H1 (cell line): ENCODE results near the gene VWA2. TPM values are rescaled to one million over a fixed set of nuclear protein-coding genes. Genes with fewer than 3 reads are reported as not detected.
A peak's percentile ranks its signal among the peaks of the same experiment; 100 is the strongest.

Source experiments
- CTCF ChIA-PET: fragments of 300-600 bp; sonication (Branson Sonifier 250); formaldehyde crosslinking; loops from one replicate; lab custom pipeline; 2021; ENCODE audit not compliant: partially characterized antibody; lab: Charles Lee
- POLR2A ChIA-PET: fragments of 300-600 bp; sonication (Branson Sonifier 250); formaldehyde crosslinking; loops from one replicate; lab custom pipeline; 2021; ENCODE audit warnings: inconsistent platforms; ENCODE audit not compliant: partially characterized antibody; lab: Charles Lee
- DNase-seq, 2 experiments: peaks; one replicate each; pipeline versions ENCODE4 v3.0.0 to v3.0.0-alpha.2; 2010 to 2022; ENCODE audit warnings: low spot score in 2 of 2, low read depth in 1 of 2, mixed read lengths in 1 of 2
- FAIRE-seq: peaks from 2 replicates; lab custom pipeline; 2011; peaks lifted over from hg19 to GRCh38; lab: Jason Lieb, UNC
- H2AFZ ChIP-seq: 2 replicates; pipeline ENCODE4 v1.8.1; 2012; ENCODE audit warnings: low read length, inconsistent platforms
- H2AK5ac ChIP-seq: 2 replicates; pipeline ENCODE4 v1.6.1; 2013; ENCODE audit warnings: low read depth, low read length
- H2BK120ac ChIP-seq: replicated peaks from 2 replicates; pipeline ENCODE3; 2013; ENCODE audit warnings: low read depth, low read length, inconsistent platforms
- H2BK12ac ChIP-seq: 2 replicates; pipeline ENCODE4 v1.6.1; 2013; ENCODE audit warnings: low read depth, low read length
- H2BK15ac ChIP-seq: 2 replicates; pipeline ENCODE4 v1.6.1; 2013; ENCODE audit warnings: low read length
- H2BK20ac ChIP-seq: 2 replicates; pipeline ENCODE4 v1.6.1; 2013; ENCODE audit warnings: low read length
- H2BK5ac ChIP-seq: 2 replicates; pipeline ENCODE4 v1.6.1; 2013; ENCODE audit warnings: low read depth, low read length
- H3K14ac ChIP-seq: 2 replicates; pipeline ENCODE4 v1.6.1; 2013; ENCODE audit warnings: inconsistent platforms; ENCODE audit not compliant: insufficient read length
- H3K18ac ChIP-seq: 2 replicates; pipeline ENCODE4 v1.6.1; 2013; ENCODE audit warnings: low read length; ENCODE audit errors: extremely low read depth
- H3K23ac ChIP-seq: 2 replicates; pipeline ENCODE4 v1.6.1; 2013; ENCODE audit warnings: inconsistent platforms; ENCODE audit not compliant: insufficient read length
- H3K23me2 ChIP-seq: 2 replicates; pipeline ENCODE4 v1.6.1; 2013; ENCODE audit warnings: low read depth, low read length
- H3K27ac ChIP-seq: 2 replicates; pipeline ENCODE4 v1.6.1; 2011; ENCODE audit warnings: low read depth, low read length, inconsistent platforms
- H3K27me3 ChIP-seq, 4 experiments: replicated peaks in 1 of 4; 1 replicate in 1 of 4; 2 replicates in 3 of 4; pipeline versions ENCODE4 v1.6.1 to v1.8.1; 2011 to 2013; ENCODE audit warnings: low read length in 3 of 4, mild to moderate bottlenecking in 3 of 4, inconsistent platforms in 2 of 4, mixed read lengths in 2 of 4, moderate library complexity in 1 of 4; ENCODE audit not compliant: control insufficient read depth in 3 of 4, insufficient read depth in 3 of 4; ENCODE audit errors: extremely low read depth in 1 of 4
- H3K36me3 ChIP-seq, 4 experiments: 2 replicates each; pipeline versions ENCODE4 v1.6.1 to v1.8.1; 2011 to 2013; ENCODE audit warnings: mild to moderate bottlenecking in 4 of 4, low read length in 3 of 4, moderate library complexity in 2 of 4, control low read depth in 1 of 4, inconsistent platforms in 1 of 4; ENCODE audit not compliant: insufficient read depth in 4 of 4, control insufficient read depth in 2 of 4
- H3K4ac ChIP-seq: replicated peaks from 2 replicates; pipeline ENCODE3; 2013; ENCODE audit warnings: low read length, low read depth, mixed read lengths, inconsistent platforms; ENCODE audit not compliant: insufficient read length
- H3K4me1 ChIP-seq, 4 experiments: replicated peaks in 1 of 4; 1 replicate in 1 of 4; 2 replicates in 3 of 4; pipeline versions ENCODE4 v1.6.1 to v1.8.1; 2011 to 2013; ENCODE audit warnings: low read length in 3 of 4, inconsistent platforms in 2 of 4, mixed read lengths in 1 of 4; ENCODE audit not compliant: insufficient read depth in 4 of 4, control insufficient read depth in 3 of 4
- H3K4me2 ChIP-seq, 2 experiments: 2 replicates each; pipeline versions ENCODE4 v1.6.1 to v1.8.1; 2011 to 2013; ENCODE audit warnings: low read depth in 2 of 2, low read length in 2 of 2, control low read depth in 1 of 2, inconsistent platforms in 1 of 2, mild to moderate bottlenecking in 1 of 2; ENCODE audit not compliant: insufficient read depth in 1 of 2
- H3K4me3 ChIP-seq, 4 experiments: fragments of 200-600, 300-600 bp in 1 of 4; sonication (generic), shearing (Covaris generic), sonication (Bioruptor Twin) in 1 of 4; 2 replicates each; pipeline versions ENCODE4 v1.5.1 to v1.8.1; 2011 to 2016; ENCODE audit warnings: low read length in 4 of 4, low read depth in 3 of 4, control low read depth in 2 of 4, inconsistent platforms in 2 of 4, mild to moderate bottlenecking in 2 of 4, mixed read lengths in 1 of 4, moderate library complexity in 1 of 4; ENCODE audit not compliant: insufficient read depth in 2 of 4; ENCODE audit errors: extremely low read depth in 1 of 4
- H3K56ac ChIP-seq: replicated peaks from 2 replicates; pipeline ENCODE3; 2013; ENCODE audit warnings: low read depth, mild to moderate bottlenecking, mixed read lengths, low read length, inconsistent platforms; ENCODE audit not compliant: insufficient read length
- H3K79me1 ChIP-seq: 2 replicates; pipeline ENCODE4 v1.6.1; 2013; ENCODE audit warnings: low read depth, low read length, control low read depth
- H3K79me2 ChIP-seq, 2 experiments: 2 replicates each; pipeline versions ENCODE4 v1.6.1 to v1.8.1; 2012 to 2013; ENCODE audit warnings: low read length in 2 of 2, mild to moderate bottlenecking in 2 of 2, inconsistent platforms in 1 of 2; ENCODE audit not compliant: insufficient read depth in 2 of 2, control insufficient read depth in 1 of 2
- H3K9ac ChIP-seq, 4 experiments: replicated peaks in 1 of 4; 1 replicate in 1 of 4; 2 replicates in 3 of 4; pipeline versions ENCODE4 v1.6.1 to v1.8.1; 2011 to 2013; ENCODE audit warnings: low read depth in 3 of 4, low read length in 3 of 4, control low read depth in 2 of 4, mild to moderate bottlenecking in 2 of 4, moderate library complexity in 2 of 4, inconsistent platforms in 1 of 4; ENCODE audit errors: extremely low read depth in 1 of 4
- H3K9me3 ChIP-seq, 2 experiments: 2 replicates each; pipeline versions ENCODE4 v1.6.1 to v1.8.1; 2012 to 2013; ENCODE audit warnings: mild to moderate bottlenecking in 2 of 2, moderate library complexity in 2 of 2, control low read depth in 1 of 2, inconsistent platforms in 1 of 2, low read depth in 1 of 2, low read length in 1 of 2, mixed read lengths in 1 of 2; ENCODE audit not compliant: insufficient read depth in 2 of 2
- H4K20me1 ChIP-seq, 2 experiments: replicated peaks in 1 of 2; 2 replicates each; pipeline versions ENCODE3 to v1.8.1; 2011 to 2013; ENCODE audit warnings: inconsistent platforms in 2 of 2, low read length in 2 of 2, mild to moderate bottlenecking in 1 of 2; ENCODE audit not compliant: insufficient read depth in 2 of 2, control insufficient read depth in 1 of 2
- H4K5ac ChIP-seq: 2 replicates; pipeline ENCODE4 v1.6.1; 2013; ENCODE audit warnings: low read length, low read depth, mixed read lengths, inconsistent platforms; ENCODE audit not compliant: insufficient read length
- H4K8ac ChIP-seq: 2 replicates; pipeline ENCODE4 v1.8.0; 2013; ENCODE audit warnings: mild to moderate bottlenecking, moderate library complexity, low read length, inconsistent platforms; ENCODE audit not compliant: insufficient read depth; ENCODE audit errors: extremely low read depth
- H4K91ac ChIP-seq: replicated peaks from 2 replicates; pipeline ENCODE3; 2013; ENCODE audit warnings: low read length, mixed read lengths, inconsistent platforms; ENCODE audit not compliant: insufficient read length
- CHD1 ChIP-seq: IDR thresholded peaks from 2 replicates; pipeline ENCODE4 v1.6.1; 2012; ENCODE audit warnings: low read depth, low read length, improper control_type of control experiment
- RAD21 ChIP-seq, 2 experiments: IDR thresholded peaks in 1 of 2; conservative IDR thresholded peaks in 1 of 2; 2 replicates each; pipeline ENCODE4 v1.6.1; 2011; ENCODE audit warnings: low read depth in 2 of 2, low read length in 2 of 2, improper control_type of control experiment in 1 of 2, inconsistent platforms in 1 of 2, mild to moderate bottlenecking in 1 of 2, moderate library complexity in 1 of 2
- SAP30 ChIP-seq: fragments of 300-600 bp; sonication (generic); IDR thresholded peaks from 2 replicates; pipeline ENCODE4 v1.7.1; 2012; ENCODE audit warnings: low read length, moderate library complexity, mild to moderate bottlenecking, inconsistent platforms; ENCODE audit not compliant: insufficient read depth, insufficient replicate concordance
- WGBS, 2 experiments: shearing (Covaris generic) in 1 of 2; methylation state at CpG; one replicate each; pipeline versions ENCODE4 v1.1.6 to v1.1.7; 2013 to 2015; ENCODE audit warnings: low lambda C conversion rate in 2 of 2, mixed read lengths in 2 of 2, inconsistent platforms in 1 of 2, low coverage in 1 of 2, missing lambda C conversion rate in 1 of 2; ENCODE audit not compliant: insufficient replicate concordance in 2 of 2, insufficient coverage in 1 of 2, insufficient read length in 1 of 2; ENCODE audit errors: extremely low coverage in 1 of 2, missing lambda C conversion rate in 1 of 2; 5-methylcytosine and 5-hydroxymethylcytosine counted together
- polyA plus RNA-seq, 7 experiments: library from polyadenylated mRNA; depleted of rRNA in 3 of 7; stranded (reverse) in 5 of 7; unstranded in 2 of 7; fragments of >200 nt in 5 of 7; fragments of 200-250 nt in 2 of 7; gene quantifications; 1 replicate in 5 of 7; 2 replicates in 1 of 7; 4 replicates in 1 of 7; pipeline versions ENCODE4 v1.2.1 to v1.2.3, GENCODE V29; 2011 to 2013; ENCODE audit warnings: missing spikeins in 2 of 7, mixed read lengths in 2 of 7
- total RNA-seq: library from RNA; stranded (reverse); fragmentation: NEBNext Ultra II Directional; extraction: Animal tissue kit (Norgen Biotek cat#: 25700); gene quantifications from 2 replicates; pipeline ENCODE4 v1.2.1, GENCODE V29; 2021

VWA2 gene
- total and polyA plus RNA-seq, 2 of the 8 experiments (the other 6 are each of a cell fraction or from before 2014, with no cell fraction given): 2.8 to 2.9 TPM

DNA sequence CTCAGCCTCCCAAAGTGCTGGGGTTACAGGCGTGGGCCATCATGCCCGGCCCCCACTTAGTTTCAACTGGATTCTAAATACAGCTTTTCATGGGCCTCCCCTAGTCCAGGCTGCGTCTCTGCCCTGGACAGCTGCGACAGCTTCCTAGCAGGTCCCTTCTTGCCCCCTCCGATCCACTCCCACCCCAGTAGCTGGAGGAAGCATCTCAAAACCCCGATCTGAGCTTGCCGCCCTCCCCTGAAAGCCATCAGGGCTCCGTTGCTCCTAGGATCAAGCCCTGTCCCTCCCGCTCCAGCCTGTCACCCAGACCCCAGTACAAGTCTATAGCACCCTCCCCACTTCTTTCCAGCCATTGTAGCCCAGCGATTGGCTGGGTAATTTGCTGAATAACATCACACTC is 64.5 kb downstream of the VWA2 start:
- no peaks in the 10 kb centered on the region for H3K36me3 ChIP-seq
- CTCF ChIA-PET: interaction anchor here (0.7 to 8.8 kb wide), 74 partner anchors 9 to 826 kb away, joined by 3 to 269 read pairs (median 6); partner anchors contain the start of genes AFAP1L2 and VWA2
- H2BK120ac ChIP-seq: no peak overlapping the region
- 67% methylated on average over 10 of the region's 10 CpGs; no CpG with 5 or more reads in 1 of the 2 experiments for WGBS, 2 experiments
- DNase-seq (no peak), FAIRE-seq (no peak)
- no peak overlapping the region for H2AFZ ChIP-seq
- no peak overlapping the region for H3K27ac ChIP-seq
- no peak overlapping the region for H4K91ac ChIP-seq
- H2BK20ac ChIP-seq: no peak overlapping the region
- H3K4me2 ChIP-seq: peak overlapping the region in 1 of 2 experiments; percentile 58; a peak in 2 of 4 replicates
- H3K18ac ChIP-seq: no peak overlapping the region
- H3K56ac ChIP-seq: no peak overlapping the region
- H2AK5ac ChIP-seq: no peak overlapping the region
- H2BK5ac ChIP-seq: no peak overlapping the region
- H3K9ac ChIP-seq: no peak overlapping the region
- no peak overlapping the region for H2BK12ac ChIP-seq
- H3K4ac ChIP-seq: no peak overlapping the region
- no peaks in the 10 kb centered on the region for H3K9me3 ChIP-seq
- H3K14ac ChIP-seq: no peak overlapping the region
- peaks cover 4% of the 10 kb centered on the region; the same call in 1 of the 2 replicates for H3K23me2 ChIP-seq
- no peak for TF ChIP-seq CHD1
- TF ChIP-seq RAD21 (IDR thresholded peaks at IDR 0.05 in 1 of 2, conservative IDR thresholded peaks at IDR 0.05 in 1 of 2; ENCODE audit: low read depth in 2 of 2, low read length in 2 of 2): no peak
- TF ChIP-seq SAP30: no peak
- no peak overlapping the region for H3K4me3 ChIP-seq
- no peaks in the 10 kb centered on the region for H3K79me1 ChIP-seq
- no peaks in the 10 kb centered on the region for H4K20me1 ChIP-seq
- H2BK15ac ChIP-seq: no peak overlapping the region
- no peak overlapping the region for H3K23ac ChIP-seq
- H3K79me2 ChIP-seq: no peaks in the 10 kb centered on the region
- H4K8ac ChIP-seq: no peak overlapping the region
- H3K4me1 ChIP-seq: peaks cover 0 to 8% (median 2%) of the 10 kb centered on the region in 4 experiments; a peak in 4 of 7 replicates
- POLR2A ChIA-PET: interaction anchor here (0.6 to 1.3 kb wide), 5 partner anchors 37 to 156 kb away, joined by 3 to 4 read pairs (median 3); no protein-coding TSS in a partner anchor
- no peaks in the 10 kb centered on the region for H3K27me3 ChIP-seq
- H4K5ac ChIP-seq: no peak overlapping the region
